Measurements from ENCODE around the gene APOL1.

Gene APOL1

DNA sequence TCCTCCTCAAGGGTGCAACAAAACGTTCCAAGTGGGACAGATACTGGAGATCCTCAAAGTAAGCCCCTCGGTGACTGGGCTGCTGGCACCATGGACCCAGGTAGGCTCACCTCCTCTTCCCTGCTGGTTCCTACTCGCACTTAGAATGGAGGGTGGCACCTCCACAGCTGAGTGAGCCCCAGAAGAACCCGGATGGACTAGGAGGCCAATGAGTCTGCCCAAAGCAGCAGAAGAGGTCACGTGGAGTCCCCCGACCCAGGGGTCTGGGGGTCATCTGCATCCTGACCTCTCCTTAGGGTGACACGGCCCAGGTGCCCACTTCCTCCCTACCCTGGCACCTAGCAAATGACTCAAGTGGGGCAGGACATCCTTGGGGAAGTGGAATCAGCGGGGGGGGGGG, 4.4 kb downstream of the APOL1 start:
- no peak for ATAC-seq
- TF ChIP-seq ZNF70 (CRISPR knock-in tag; IDR thresholded peaks at IDR 0.05) (no peak), ZNF8 (CRISPR knock-in tag; IDR thresholded peaks at IDR 0.05) (no peak), ZFP3 (CRISPR knock-in tag; IDR thresholded peaks at IDR 0.05) (no peak), RARB (CRISPR knock-in tag; IDR thresholded peaks at IDR 0.05) (no peak), TCF4 (CRISPR knock-in tag; IDR thresholded peaks at IDR 0.05; ENCODE audit: borderline replicate concordance) (no peak), ZNF565 (CRISPR knock-in tag; conservative IDR thresholded peaks at IDR 0.05; ENCODE audit: low read depth) (no peak)
- TF ChIP-seq, protein P1, sequence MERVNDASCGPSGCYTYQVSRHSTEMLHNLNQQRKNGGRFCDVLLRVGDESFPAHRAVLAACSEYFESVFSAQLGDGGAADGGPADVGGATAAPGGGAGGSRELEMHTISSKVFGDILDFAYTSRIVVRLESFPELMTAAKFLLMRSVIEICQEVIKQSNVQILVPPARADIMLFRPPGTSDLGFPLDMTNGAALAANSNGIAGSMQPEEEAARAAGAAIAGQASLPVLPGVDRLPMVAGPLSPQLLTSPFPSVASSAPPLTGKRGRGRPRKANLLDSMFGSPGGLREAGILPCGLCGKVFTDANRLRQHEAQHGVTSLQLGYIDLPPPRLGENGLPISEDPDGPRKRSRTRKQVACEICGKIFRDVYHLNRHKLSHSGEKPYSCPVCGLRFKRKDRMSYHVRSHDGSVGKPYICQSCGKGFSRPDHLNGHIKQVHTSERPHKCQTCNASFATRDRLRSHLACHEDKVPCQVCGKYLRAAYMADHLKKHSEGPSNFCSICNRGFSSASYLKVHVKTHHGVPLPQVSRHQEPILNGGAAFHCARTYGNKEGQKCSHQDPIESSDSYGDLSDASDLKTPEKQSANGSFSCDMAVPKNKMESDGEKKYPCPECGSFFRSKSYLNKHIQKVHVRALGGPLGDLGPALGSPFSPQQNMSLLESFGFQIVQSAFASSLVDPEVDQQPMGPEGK (CRISPR knock-in tag; IDR thresholded peaks at IDR 0.05; ENCODE audit: borderline replicate concordance) = no peak
- TF ChIP-seq, protein P2, sequence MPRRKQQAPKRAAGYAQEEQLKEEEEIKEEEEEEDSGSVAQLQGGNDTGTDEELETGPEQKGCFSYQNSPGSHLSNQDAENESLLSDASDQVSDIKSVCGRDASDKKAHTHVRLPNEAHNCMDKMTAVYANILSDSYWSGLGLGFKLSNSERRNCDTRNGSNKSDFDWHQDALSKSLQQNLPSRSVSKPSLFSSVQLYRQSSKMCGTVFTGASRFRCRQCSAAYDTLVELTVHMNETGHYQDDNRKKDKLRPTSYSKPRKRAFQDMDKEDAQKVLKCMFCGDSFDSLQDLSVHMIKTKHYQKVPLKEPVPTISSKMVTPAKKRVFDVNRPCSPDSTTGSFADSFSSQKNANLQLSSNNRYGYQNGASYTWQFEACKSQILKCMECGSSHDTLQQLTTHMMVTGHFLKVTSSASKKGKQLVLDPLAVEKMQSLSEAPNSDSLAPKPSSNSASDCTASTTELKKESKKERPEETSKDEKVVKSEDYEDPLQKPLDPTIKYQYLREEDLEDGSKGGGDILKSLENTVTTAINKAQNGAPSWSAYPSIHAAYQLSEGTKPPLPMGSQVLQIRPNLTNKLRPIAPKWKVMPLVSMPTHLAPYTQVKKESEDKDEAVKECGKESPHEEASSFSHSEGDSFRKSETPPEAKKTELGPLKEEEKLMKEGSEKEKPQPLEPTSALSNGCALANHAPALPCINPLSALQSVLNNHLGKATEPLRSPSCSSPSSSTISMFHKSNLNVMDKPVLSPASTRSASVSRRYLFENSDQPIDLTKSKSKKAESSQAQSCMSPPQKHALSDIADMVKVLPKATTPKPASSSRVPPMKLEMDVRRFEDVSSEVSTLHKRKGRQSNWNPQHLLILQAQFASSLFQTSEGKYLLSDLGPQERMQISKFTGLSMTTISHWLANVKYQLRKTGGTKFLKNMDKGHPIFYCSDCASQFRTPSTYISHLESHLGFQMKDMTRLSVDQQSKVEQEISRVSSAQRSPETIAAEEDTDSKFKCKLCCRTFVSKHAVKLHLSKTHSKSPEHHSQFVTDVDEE (CRISPR knock-in tag; IDR thresholded peaks at IDR 0.05) = no peak

DNA sequence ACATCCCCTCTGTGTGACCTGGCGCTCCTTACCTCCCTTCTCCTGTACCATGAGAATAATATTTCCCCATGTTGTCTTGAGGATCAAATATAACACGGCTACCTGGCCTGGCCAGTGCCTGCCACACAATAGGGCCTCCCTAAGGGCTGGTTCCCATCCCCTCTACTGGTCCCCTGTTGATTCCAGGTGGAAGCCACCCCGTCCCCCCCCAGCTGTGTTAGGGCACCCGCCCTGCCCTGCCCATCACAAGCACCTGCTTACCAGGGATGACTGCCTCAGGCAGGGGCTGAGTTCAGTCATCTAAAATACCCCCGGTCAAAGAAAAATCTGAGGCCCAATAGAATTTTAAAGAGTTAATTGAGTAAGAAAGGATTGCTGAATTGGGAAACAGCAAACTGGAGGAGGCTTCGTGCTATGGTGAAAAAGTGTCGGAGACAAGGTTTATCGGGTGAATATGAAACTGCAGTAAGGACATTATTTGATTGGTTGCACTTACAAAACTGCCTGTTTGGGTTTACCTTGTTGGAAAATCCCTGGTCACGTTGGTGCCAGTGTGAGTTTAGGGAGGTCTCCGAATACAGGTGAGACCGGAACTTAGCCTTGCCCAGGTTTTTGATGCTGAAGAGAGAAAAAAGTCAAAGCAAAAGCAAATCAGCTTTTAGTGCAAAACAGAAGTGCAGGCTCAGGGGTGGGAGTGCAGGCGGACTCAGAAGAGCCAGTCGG, 5.2 kb downstream of the APOL1 start:
- TF ChIP-seq, protein P2 (CRISPR knock-in tag; IDR thresholded peaks at IDR 0.05) = no peak
- ATAC-seq = no peak

DNA sequence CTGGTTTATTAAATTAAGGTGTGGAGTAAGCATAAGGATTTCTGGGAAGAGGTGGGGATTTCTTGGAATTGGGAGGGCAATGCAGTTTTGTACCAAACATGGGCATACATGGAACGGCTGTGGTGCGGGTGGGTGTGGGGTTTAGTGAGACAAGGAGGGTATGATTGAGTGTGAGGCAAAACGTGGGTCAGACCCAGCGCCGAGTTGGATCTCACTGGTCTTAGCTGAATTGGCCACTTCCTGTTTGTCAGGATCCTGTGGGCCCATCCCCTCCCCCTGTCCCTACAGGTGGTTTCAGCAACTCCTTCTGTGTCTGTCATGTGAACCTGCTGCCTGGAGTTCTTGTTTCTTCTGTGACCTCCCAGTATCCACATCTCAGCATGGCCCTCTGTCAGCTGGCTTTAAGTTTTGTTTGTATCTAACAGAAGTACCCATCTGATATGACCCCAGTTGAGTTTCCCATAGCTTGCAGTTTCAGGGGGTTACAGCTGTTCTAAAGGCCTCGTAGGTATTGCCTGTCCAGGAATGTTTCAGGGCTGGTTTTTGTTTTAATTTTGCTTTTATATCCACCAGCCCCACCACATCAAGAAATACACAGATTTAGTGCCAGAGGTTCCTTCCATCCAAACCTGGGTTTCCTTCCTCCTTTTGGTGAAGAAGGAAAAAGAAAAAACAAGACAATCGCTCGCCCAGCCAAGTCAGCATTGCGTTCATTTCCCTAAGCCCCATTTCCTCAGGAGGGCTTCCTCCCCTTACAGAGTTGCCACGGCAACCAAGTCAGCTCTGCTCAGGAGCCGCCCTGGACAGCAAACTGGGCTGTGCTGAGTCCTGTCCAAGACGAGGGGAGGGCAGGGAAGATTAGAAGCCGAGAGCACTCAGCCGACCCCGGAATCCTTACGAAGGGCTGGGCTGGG, 6.0 kb downstream of the APOL1 start:
- no peak for TF ChIP-seq ZNF70 (CRISPR knock-in tag; IDR thresholded peaks at IDR 0.05)
- no peak for TF ChIP-seq CSDC2 (CRISPR knock-in tag; IDR thresholded peaks at IDR 0.05)
- no peak for TF ChIP-seq TOX (CRISPR knock-in tag; IDR thresholded peaks at IDR 0.05; ENCODE audit: borderline replicate concordance)
- TF ChIP-seq OSR1 (CRISPR knock-in tag; IDR thresholded peaks at IDR 0.05) = no peak
- no peak for TF ChIP-seq PPARA (CRISPR knock-in tag; IDR thresholded peaks at IDR 0.05; ENCODE audit: borderline replicate concordance)
- TF ChIP-seq BACH2 (CRISPR knock-in tag; IDR thresholded peaks at IDR 0.05; ENCODE audit: borderline replicate concordance) = no peak
- no peak for TF ChIP-seq ZC3H10 (CRISPR knock-in tag; IDR thresholded peaks at IDR 0.05)
- no peak for TF ChIP-seq TCF4 (CRISPR knock-in tag; IDR thresholded peaks at IDR 0.05; ENCODE audit: borderline replicate concordance)
- TF ChIP-seq, protein P1 (CRISPR knock-in tag; IDR thresholded peaks at IDR 0.05; ENCODE audit: borderline replicate concordance) = no peak
- no peak for TF ChIP-seq ZFP30 (CRISPR knock-in tag; IDR thresholded peaks at IDR 0.05)
- ATAC-seq = peak; percentile 12; the same call in 1 of the 3 replicates

Measured in SK-N-SH treated with all-trans-retinoic acid at 6 μM for 48 hours (cell line).